HG02798 (cell line): ENCODE measurements around the gene CIDEC.

Experiments
- ATAC-seq: cut with Tn5 transposase; IDR thresholded peaks from one replicate; pipeline ENCODE4 v1.9.1; 2021; ENCODE audit warnings: mild to moderate bottlenecking; ENCODE audit not compliant: unreplicated experiment, poor library complexity

CIDEC gene

GRCh38 chr3:9818666-9819335, 61.3 kb downstream of the CIDEC start:
- ATAC-seq: no peak

GRCh38 chr3:9817436-9817835, 62.6 kb downstream of the CIDEC start:
- ATAC-seq: no peak
